Mammary epithelial cell (primary cell): ENCODE data around the gene SCG3.

Experiments
- EZH2 ChIP-seq: IDR thresholded peaks from 2 replicates; pipeline ENCODE4 v1.6.1; 2012; ENCODE audit warnings: low read length, inconsistent platforms, borderline replicate concordance
- TF ChIP-seq, protein P1 (sequence below), 2 donors: IDR thresholded peaks in 1 of 2; conservative IDR thresholded peaks in 1 of 2; 2 replicates each; pipeline ENCODE4 v1.5.1; 2011 to 2012; ENCODE audit warnings: inconsistent platforms in 2 of 2, low read length in 2 of 2, mild to moderate bottlenecking in 2 of 2, control low read depth in 1 of 2, low read depth in 1 of 2; ENCODE audit not compliant: insufficient read depth in 1 of 2; ENCODE audit errors: extremely low read depth in 1 of 2

DNA sequence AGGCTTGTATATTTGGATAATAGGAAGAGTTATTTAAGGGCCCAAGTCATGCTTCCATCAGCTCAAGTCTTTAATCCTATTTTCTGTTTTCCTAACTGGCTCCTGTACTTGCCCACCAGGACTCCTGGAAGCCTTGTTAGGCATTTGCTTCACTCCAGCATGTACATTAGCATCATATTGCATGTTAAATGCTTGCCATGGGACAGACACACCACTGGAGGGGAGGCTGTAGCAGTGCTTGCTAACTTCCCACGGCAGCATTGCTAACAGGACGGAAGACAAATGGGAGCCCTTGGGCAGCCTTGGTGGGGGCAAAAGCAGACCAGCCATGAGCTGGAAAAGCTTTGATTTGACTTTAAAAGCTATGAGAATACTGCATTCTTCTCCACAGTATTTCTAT lies 76.1 kb downstream of the SCG3 start:
- TF ChIP-seq EZH2: no peak
- TF ChIP-seq, protein P1, sequence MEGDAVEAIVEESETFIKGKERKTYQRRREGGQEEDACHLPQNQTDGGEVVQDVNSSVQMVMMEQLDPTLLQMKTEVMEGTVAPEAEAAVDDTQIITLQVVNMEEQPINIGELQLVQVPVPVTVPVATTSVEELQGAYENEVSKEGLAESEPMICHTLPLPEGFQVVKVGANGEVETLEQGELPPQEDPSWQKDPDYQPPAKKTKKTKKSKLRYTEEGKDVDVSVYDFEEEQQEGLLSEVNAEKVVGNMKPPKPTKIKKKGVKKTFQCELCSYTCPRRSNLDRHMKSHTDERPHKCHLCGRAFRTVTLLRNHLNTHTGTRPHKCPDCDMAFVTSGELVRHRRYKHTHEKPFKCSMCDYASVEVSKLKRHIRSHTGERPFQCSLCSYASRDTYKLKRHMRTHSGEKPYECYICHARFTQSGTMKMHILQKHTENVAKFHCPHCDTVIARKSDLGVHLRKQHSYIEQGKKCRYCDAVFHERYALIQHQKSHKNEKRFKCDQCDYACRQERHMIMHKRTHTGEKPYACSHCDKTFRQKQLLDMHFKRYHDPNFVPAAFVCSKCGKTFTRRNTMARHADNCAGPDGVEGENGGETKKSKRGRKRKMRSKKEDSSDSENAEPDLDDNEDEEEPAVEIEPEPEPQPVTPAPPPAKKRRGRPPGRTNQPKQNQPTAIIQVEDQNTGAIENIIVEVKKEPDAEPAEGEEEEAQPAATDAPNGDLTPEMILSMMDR (conservative IDR thresholded peaks at IDR 0.05 in 1 of 2, IDR thresholded peaks at IDR 0.05 in 1 of 2; ENCODE audit: extremely low read depth in 1 of 2, insufficient read depth in 1 of 2, low read depth in 1 of 2, low read length in 2 of 2): no peak
